ENCODE results near the gene FOXN3. TPM values are rescaled to one million over a fixed set of nuclear protein-coding genes. Genes with fewer than 3 reads are reported as not detected.

FOXN3 gene
- total and polyA plus RNA-seq, 2 experiments from 2014 or later: 98.9 to 167 TPM

DNA sequence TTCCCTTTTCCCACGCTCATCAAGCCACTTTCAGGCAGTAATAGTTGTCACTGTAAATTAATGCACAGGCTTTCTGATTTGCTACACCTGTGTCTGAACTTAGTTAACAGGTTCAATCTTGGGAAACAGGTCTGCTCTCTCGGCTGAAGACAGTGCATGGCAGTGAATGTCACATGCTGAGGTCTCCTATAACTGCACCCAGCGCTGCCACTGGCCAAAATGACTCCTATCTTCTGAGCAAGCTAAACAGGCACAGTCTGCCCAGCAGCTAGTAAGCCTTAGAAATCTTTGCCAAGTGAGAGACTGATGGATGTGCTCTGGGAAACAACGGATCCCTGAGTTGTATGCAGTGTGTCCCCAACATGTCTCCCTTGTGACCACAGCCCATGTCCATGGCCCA is 25.2 kb upstream of the FOXN3 start:
- no peaks in the 10 kb centered on the region for H3K9me3 Mint-ChIP-seq
- Histone ChIP-seq H3K4me3 (peak overlapping the region; percentile 14; the same call in 1 of the 2 replicates), H2AFZ (no peak overlapping the region), H3K79me2 (replicated peaks; ENCODE audit: insufficient read depth) (peaks cover 49% of the 10 kb centered on the region), H3K27me3 (ENCODE audit: insufficient read depth) (no peaks in the 10 kb centered on the region), H3K4me2 (peak overlapping the region; percentile 67; the same call in 1 of the 2 replicates), H3K27ac (ENCODE audit: low read depth) (peak overlapping the region; percentile 98), H3K9me2 (ENCODE audit: insufficient read depth) (no peaks in the 10 kb centered on the region), H4K20me1 (replicated peaks; ENCODE audit: insufficient read depth) (no peaks in the 10 kb centered on the region), H3K36me3 (ENCODE audit: insufficient read depth) (no peaks in the 10 kb centered on the region), H3K4me1 (ENCODE audit: insufficient read depth) (peaks cover 48% of the 10 kb centered on the region), H3F3A (replicated peaks; ENCODE audit: low read depth) (peaks cover 21% of the 10 kb centered on the region)
- H3K27ac Mint-ChIP-seq: peak overlapping the region; percentile 91
- ATAC-seq (no peak), DNase-seq (ENCODE audit: low spot score) (no peak)
- peaks cover 7% of the 10 kb centered on the region; the same call in 2 of the 3 replicates for H3K36me3 Mint-ChIP-seq (ENCODE audit: low read depth)
- H3K4me1 Mint-ChIP-seq: peaks cover 61% of the 10 kb centered on the region
- no peak for TF ChIP-seq STAT1 (IDR thresholded peaks at IDR 0.05; ENCODE audit: unreplicated experiment)
- TF ChIP-seq POLR2AphosphoS5 (IDR thresholded peaks at IDR 0.05; ENCODE audit: low read depth): no peak
- TF ChIP-seq JUNB (IDR thresholded peaks at IDR 0.05; ENCODE audit: unreplicated experiment): no peak
- no peak for TF ChIP-seq NANOG (IDR thresholded peaks at IDR 0.05; ENCODE audit: borderline replicate concordance)
- H3K27me3 Mint-ChIP-seq (ENCODE audit: insufficient read depth, low read depth, poor library complexity): peaks cover 22% of the 10 kb centered on the region
- H3K4me3 Mint-ChIP-seq: peak overlapping the region; percentile 48; the same call in 2 of the 3 replicates

- Mint-ChIP-seq H3K4me1 (peaks cover 66% of the 10 kb centered on the region), H3K9me3 (no peaks in the 10 kb centered on the region), H3K27me3 (ENCODE audit: insufficient read depth, low read depth, poor library complexity) (peaks cover 28% of the 10 kb centered on the region), H3K27ac (peak overlapping the region; percentile 87), H3K36me3 (ENCODE audit: low read depth) (peaks cover 14% of the 10 kb centered on the region), H3K4me3 (peak overlapping the region; percentile 7; the same call in 2 of the 3 replicates)
- H3K79me2 ChIP-seq (replicated peaks; ENCODE audit: insufficient read depth): peaks cover 49% of the 10 kb centered on the region
- no peaks in the 10 kb centered on the region for H4K20me1 ChIP-seq (replicated peaks; ENCODE audit: insufficient read depth)
- no peaks in the 10 kb centered on the region for H3K27me3 ChIP-seq (ENCODE audit: insufficient read depth)
- peaks cover 48% of the 10 kb centered on the region for H3K4me1 ChIP-seq (ENCODE audit: insufficient read depth)
- DNase-seq (ENCODE audit: low spot score): peak; percentile 96
- peaks cover 21% of the 10 kb centered on the region for H3F3A ChIP-seq (replicated peaks; ENCODE audit: low read depth)
- ATAC-seq: peak; percentile 86
- no peaks in the 10 kb centered on the region for H3K36me3 ChIP-seq (ENCODE audit: insufficient read depth)
- TF ChIP-seq CREB1 (CRISPR knock-in tag; IDR thresholded peaks at IDR 0.05; ENCODE audit: low read depth) (peak; percentile 25; the same call in 1 of the 2 replicates), NANOG (IDR thresholded peaks at IDR 0.05; ENCODE audit: borderline replicate concordance) (peak; percentile 85), EZH2phosphoT487 (IDR thresholded peaks at IDR 0.05; ENCODE audit: unreplicated experiment) (no peak), ETS1 (IDR thresholded peaks at IDR 0.05) (peak; percentile 84), POLR2AphosphoS5 (IDR thresholded peaks at IDR 0.05; ENCODE audit: low read depth) (peak; percentile 31; the same call in 1 of the 2 replicates), EZH2 (IDR thresholded peaks at IDR 0.05; ENCODE audit: low read depth, unreplicated experiment) (no peak)
- TF ChIP-seq, protein P1, sequence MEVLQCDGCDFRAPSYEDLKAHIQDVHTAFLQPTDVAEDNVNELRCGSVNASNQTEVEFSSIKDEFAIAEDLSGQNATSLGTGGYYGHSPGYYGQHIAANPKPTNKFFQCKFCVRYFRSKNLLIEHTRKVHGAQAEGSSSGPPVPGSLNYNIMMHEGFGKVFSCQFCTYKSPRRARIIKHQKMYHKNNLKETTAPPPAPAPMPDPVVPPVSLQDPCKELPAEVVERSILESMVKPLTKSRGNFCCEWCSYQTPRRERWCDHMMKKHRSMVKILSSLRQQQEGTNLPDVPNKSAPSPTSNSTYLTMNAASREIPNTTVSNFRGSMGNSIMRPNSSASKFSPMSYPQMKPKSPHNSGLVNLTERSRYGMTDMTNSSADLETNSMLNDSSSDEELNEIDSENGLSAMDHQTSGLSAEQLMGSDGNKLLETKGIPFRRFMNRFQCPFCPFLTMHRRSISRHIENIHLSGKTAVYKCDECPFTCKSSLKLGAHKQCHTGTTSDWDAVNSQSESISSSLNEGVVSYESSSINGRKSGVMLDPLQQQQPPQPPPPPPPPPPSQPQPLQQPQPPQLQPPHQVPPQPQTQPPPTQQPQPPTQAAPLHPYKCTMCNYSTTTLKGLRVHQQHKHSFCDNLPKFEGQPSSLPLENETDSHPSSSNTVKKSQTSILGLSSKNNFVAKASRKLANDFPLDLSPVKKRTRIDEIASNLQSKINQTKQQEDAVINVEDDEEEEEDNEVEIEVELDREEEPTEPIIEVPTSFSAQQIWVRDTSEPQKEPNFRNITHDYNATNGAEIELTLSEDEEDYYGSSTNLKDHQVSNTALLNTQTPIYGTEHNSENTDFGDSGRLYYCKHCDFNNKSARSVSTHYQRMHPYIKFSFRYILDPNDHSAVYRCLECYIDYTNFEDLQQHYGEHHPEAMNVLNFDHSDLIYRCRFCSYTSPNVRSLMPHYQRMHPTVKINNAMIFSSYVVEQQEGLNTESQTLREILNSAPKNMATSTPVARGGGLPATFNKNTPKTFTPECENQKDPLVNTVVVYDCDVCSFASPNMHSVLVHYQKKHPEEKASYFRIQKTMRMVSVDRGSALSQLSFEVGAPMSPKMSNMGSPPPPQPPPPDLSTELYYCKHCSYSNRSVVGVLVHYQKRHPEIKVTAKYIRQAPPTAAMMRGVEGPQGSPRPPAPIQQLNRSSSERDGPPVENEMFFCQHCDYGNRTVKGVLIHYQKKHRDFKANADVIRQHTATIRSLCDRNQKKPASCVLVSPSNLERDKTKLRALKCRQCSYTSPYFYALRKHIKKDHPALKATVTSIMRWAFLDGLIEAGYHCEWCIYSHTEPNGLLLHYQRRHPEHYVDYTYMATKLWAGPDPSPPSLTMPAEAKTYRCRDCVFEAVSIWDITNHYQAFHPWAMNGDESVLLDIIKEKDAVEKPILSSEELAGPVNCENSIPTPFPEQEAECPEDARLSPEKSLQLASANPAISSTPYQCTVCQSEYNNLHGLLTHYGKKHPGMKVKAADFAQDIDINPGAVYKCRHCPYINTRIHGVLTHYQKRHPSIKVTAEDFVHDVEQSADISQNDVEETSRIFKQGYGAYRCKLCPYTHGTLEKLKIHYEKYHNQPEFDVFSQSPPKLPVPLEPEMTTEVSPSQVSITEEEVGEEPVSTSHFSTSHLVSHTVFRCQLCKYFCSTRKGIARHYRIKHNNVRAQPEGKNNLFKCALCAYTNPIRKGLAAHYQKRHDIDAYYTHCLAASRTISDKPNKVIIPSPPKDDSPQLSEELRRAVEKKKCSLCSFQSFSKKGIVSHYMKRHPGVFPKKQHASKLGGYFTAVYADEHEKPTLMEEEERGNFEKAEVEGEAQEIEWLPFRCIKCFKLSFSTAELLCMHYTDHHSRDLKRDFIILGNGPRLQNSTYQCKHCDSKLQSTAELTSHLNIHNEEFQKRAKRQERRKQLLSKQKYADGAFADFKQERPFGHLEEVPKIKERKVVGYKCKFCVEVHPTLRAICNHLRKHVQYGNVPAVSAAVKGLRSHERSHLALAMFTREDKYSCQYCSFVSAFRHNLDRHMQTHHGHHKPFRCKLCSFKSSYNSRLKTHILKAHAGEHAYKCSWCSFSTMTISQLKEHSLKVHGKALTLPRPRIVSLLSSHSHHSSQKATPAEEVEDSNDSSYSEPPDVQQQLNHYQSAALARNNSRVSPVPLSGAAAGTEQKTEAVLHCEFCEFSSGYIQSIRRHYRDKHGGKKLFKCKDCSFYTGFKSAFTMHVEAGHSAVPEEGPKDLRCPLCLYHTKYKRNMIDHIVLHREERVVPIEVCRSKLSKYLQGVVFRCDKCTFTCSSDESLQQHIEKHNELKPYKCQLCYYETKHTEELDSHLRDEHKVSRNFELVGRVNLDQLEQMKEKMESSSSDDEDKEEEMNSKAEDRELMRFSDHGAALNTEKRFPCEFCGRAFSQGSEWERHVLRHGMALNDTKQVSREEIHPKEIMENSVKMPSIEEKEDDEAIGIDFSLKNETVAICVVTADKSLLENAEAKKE (CRISPR knock-in tag; IDR thresholded peaks at IDR 0.05): peak; percentile 90; the same call in 1 of the 2 replicates
- no peaks in the 10 kb centered on the region for H3K9me2 ChIP-seq (ENCODE audit: insufficient read depth)
- H3K4me2 ChIP-seq: peak overlapping the region; percentile 67
- H2AFZ ChIP-seq: no peak overlapping the region
- peak overlapping the region; percentile 98 for H3K27ac ChIP-seq (ENCODE audit: low read depth)
- peak overlapping the region; percentile 34 for H3K4me3 ChIP-seq
These were observed 24.2 kb upstream of the FOXN3 start for GRCh38 chr14:89440986-89441909.

Measured in GM23338 (cell line).